B cell (primary cell): ENCODE results near the gene BTRC.

ENCODE experiments used
- CTCF ChIP-seq: fragments of 200-600 bp; IDR thresholded peaks from one replicate; pipeline ENCODE4 v1.8.0; 2022; ENCODE audit warnings: antibody characterized with exemption, mild to moderate bottlenecking
- EZH2 ChIP-seq: IDR thresholded peaks from 2 replicates; pipeline ENCODE4 v1.6.1; 2012; ENCODE audit warnings: borderline replicate concordance, low read depth, mild to moderate bottlenecking, moderate library complexity, low read length; ENCODE audit not compliant: insufficient read depth, poor library complexity, severe bottlenecking

GRCh38 chr10:101550965-101551364 is 197.0 kb downstream of the BTRC start:
- TF ChIP-seq CTCF: no peak
- TF ChIP-seq EZH2: no peak
